Dedifferentiated amniotic fluid mesenchymal stem cell (primary cell): ENCODE measurements around the gene LZTS2.
A peak's percentile ranks its signal among the peaks of the same experiment; 100 is the strongest.

ENCODE experiments used
- DNase-seq: peaks from one replicate; pipeline ENCODE4 v3.0.0-alpha.2; 2016; ENCODE audit errors: extremely low spot score

LZTS2 gene

DNA sequence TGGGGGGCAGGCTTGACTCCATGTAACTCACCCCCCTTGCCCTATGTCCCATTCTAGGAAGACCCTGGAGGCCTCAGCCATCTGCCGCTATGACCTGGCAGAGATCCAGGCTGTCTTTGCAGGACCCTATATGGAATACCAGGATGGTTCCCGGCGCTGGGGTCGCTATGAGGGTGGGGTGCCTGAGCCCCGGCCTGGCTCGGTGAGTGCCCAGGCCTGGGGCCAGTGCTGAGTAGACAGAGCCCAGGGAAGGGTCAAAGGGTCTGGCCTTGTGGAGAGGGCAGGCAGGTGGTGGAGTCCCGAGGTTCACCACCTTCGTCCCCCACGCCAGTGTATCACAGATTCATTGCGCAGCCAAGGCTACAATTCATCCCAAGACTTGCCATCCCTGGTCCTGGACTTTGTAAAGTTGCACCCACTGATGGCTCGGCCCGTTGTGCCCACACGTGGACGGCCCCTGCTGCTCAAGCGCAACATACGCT is 19.8 kb upstream of the LZTS2 start:
- DNase-seq, result no peak

DNA sequence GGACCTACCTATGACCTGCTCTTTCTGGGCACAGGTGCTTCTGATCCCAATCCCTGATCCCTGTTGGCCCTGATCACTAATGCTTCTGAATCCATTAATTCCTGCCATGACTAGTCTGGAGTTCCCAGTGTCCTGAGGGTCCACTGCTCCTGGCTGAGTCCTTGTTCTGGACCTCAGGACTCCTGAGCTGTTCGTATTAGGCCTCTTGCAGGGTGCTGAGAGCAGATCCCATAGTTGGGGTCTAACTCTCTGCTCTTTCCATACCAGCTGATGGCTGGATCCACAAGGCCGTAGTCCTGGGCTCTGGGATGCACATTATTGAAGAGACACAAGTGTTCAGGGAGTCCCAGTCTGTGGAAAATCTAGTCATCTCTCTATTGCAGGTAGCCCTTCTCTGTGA is 19.3 kb upstream of the LZTS2 start:
- DNase-seq, result no peak

DNA sequence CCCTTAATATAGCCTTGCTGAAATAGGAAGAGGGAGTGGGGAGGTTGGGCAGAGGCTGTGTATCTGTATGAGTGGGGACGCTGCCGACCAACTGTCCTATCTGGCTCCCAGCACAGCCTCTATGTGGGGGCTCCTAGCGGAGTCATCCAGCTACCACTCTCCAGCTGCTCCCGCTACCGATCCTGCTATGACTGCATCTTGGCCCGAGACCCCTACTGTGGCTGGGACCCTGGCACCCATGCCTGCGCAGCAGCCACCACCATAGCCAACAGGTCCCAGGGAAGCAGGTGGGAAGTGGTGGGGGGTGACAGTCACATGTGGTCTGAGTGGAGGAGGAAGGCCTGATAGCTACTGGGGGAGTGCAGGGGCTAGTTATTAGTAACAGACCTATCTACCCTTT is 18.9 kb upstream of the LZTS2 start:
- no peak for DNase-seq

DNA sequence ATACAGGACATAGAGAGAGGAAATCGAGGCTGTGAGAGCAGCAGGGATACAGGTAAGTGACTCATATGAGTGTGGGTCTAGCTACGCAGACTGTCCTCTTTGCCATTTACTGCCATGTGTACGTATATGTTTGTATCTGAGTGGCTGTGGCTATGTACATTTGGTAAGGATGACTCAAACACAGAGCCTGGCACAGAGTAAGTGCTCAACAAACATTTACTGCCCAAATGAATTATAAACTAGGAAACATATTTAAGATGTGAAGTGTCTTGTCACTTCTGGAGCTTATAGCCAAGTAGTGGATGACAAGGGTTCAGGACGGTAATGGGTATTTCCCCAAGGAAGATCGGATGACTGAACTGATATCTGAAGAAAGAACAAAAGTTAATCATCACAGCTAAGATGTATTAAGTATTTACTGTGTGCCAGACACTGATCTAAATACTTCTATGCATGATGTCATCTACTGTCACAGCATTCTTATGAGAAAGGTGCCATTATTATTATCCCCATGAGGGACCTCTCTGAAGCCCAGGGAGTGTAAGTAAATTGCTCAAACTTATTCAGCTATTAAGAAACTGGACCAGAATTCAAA is 18.3 kb upstream of the LZTS2 start:
- DNase-seq, result no peak

DNA sequence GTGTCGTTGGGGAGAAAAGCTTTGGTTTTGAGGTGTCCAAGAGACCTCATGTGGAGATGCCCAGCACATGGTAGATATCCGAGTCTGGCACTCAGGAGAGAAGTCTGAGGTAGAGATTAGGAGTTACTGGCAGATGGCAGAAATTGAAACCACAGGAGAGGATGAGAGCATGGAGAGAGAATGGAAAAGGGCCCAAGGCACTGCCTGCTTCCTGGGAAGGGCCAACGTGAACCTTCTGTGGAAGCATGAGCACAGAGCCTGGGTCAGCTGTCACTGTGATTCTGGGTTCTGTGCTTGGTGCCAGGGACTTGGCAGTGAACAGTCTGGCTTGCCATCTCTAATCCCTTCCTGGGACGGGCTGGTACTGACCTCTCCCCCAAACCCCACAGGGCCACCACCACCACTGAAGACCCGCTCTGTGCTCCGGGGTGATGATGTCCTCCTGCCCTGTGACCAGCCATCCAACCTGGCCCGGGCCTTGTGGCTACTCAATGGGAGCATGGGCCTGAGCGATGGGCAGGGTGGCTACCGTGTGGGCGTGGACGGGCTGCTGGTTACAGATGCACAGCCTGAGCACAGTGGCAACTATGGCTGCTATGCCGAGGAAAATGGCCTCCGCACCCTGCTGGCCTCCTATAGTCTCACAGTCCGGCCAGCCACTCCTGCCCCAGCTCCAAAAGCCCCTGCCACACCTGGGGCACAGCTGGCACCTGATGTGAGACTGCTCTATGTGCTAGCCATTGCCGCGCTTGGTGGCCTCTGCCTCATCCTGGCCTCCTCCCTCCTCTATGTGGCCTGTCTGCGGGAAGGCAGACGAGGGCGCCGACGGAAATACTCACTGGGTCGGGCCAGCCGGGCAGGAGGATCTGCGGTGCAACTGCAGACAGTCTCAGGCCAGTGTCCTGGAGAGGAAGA is 16.4 kb upstream of the LZTS2 start:
- DNase-seq, result no peak

DNA sequence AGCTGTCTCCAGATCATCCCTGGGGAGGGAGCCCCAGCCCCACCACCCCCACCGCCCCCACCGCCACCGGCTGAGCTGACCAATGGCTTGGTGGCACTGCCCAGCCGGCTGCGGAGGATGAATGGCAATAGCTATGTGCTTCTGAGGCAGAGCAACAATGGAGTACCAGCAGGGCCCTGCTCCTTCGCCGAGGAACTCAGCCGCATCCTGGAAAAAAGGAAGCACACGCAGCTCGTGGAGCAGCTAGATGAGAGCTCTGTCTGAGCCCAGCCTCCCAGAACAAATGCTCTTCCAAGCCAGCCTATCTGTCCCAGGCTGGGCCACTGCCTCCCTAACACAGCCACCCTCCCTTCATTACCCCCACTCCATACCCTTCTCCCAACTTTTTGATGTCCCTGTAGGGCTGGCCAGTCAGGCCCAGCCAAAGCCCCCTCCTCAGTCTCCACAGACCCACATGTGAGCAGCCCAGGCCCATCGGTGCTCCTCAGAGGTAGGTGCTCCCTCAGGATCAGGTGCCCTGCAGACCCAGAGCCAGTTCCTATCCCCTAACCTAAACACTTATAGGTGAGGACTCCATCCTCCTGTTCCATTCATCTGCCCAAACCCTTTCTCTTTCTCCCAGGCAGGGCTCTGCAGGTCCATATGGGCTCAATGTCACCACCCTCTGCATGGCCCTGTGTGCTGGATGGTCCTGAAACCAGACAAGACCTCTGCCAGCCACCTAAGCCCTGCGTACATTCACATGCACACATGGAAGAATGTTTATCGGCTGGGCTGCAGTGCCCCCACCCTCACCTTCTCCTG is 15.5 kb upstream of the LZTS2 start:
- DNase-seq, result no peak

DNA sequence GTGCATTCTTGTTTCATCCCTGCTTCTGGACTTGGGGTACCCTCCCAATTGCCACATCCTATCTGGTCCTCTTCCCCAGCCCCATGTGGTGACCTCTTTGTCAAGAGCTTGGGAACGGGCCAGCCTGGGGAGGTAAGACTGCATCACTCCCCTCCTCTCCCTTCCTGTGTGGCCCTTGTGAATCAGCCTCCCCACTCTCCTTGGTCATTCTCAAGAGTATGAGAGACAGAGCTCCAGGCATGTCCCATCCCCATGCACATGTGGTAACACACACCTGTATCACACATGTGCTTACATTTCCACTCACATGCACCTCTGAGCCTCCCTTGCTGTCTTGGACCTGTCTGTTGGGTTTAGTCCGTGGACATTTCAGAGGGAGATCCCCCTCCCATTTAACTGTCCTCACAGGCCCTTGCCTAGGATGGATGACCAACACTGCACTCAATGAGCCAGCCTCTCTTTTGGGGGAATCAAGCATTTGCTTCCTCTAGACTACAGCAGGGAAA is 14.9 kb upstream of the LZTS2 start:
- no peak for DNase-seq

DNA sequence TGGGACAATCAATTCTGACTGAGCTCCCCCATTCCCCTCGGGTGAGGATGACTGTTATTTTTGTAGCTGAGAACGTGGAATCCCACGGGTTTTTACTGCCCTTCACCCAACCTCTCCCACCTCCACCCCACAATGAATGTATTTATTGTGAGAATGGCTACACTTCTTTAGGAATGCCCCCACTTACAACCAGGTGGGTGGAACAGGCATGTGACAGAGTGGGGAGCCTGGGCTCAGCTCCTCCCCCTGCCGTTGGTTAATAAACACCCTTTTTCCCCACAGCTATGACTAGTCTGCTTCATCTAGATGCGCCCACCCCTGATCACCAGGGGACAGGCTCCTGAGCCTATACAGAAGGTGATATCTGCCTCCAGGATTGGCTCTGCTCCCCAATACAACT is 14.3 kb upstream of the LZTS2 start:
- no peak for DNase-seq

DNA sequence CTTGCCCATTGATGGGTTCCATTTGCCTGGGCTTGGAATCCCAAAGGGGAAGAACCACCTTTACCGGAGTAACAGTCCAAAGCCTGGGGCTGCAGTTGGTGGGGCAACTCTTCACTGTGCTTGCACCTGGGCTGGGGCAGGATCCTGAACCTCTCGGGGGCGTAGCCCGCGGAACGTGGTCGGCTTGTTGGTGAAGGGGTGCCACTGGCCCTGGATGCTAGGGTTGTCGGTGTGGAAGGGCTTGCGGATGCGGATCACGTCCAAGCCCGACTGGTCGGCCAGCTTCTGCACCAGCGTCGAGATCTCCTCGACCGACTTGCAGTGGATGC is 13.0 kb upstream of the LZTS2 start:
- no peak for DNase-seq

DNA sequence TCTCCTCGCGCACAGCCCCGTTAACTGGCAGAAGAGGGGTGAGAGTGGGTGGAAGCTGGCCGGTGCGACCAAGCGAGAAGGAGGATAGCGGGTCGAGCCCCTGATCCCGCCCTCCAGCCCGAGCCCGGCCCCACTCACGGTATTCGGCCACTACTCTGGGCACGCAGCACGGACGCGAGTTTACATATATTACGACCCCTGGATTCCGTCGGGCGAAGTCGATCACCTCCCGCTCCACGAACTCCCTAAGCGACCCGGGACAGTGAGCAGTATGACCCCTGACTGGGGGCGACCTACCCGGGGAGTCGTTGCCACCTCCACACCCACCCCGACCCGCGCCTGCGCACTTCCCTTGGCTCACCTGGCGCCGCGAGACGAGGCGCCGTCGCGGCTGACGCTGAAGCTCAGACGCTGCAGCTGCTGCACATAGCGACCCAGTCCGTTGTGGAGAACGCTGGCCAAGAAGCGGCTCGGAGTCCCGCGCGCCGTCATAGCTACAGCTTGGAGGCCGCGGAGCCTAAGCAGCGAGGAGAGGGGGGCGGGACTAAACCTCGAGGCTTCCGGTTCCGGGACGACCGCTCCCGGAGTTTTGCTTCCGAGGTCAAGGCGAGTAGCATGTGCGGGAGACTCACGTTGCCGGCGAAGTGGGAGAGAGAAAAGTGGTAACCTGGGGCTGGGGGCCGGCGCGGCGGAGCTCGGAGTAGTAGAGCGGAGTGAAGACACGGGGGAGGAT is 12.5 kb upstream of the LZTS2 start, which contains the start of the genes MRPL43 and TWNK:
Gene MRPL43, minus strand, starts transcription at position 546 of the 733 bp plus-strand sequence. Its CDS starts 54 bp downstream, at position 492.
Gene TWNK, plus strand, starts transcription at position 592 of the 733 bp plus-strand sequence. CDS start 668 bp downstream, outside the sequence.
- DNase-seq, result peak; percentile 81

DNA sequence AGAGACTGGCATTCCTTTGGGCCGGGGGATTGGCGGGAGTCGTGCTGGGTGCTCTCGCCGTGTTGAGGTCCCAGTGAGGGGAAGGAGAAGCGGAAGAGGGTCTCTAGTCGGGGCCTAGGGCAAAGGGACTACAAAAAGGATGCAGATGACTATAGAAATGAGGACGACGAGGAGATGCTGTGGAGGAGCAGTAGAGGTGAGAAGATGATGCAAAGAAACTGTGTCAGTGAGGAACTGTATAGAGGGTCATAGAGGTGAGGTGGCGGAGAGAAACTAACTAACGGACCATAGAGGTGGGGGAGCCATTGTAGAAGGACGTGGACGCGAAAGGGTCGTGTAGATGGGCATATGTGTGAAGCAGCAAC is 11.9 kb upstream of the LZTS2 start:
- DNase-seq, result no peak

DNA sequence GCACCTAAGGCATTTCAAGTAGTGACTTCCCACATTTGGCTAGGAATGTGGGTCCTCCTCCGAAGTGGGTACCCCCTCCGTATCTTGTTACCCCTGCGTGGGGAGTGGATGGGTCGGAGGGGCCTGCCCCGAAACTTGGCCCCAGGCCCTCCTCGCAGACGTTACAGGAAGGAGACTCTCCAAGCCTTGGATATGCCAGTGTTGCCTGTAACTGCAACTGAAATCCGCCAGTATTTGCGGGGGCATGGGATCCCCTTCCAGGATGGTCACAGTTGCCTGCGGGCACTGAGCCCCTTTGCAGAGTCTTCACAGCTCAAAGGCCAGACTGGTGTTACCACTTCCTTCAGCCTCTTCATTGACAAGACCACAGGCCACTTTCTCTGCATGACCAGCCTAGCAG is 11.4 kb upstream of the LZTS2 start:
- no peak for DNase-seq

DNA sequence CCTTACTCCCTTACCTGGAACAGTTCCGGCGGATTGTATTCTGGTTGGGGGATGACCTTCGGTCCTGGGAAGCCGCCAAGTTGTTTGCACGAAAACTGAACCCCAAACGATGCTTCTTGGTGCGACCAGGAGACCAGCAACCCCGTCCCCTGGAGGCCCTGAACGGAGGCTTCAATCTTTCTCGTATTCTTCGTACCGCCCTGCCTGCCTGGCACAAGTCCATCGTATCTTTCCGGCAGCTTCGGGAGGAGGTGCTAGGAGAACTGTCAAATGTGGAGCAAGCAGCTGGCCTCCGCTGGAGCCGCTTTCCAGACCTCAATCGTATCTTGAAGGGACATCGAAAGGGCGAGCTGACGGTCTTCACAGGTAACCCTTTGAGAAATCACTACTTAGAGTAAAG is 10.5 kb upstream of the LZTS2 start:
- no peak for DNase-seq

DNA sequence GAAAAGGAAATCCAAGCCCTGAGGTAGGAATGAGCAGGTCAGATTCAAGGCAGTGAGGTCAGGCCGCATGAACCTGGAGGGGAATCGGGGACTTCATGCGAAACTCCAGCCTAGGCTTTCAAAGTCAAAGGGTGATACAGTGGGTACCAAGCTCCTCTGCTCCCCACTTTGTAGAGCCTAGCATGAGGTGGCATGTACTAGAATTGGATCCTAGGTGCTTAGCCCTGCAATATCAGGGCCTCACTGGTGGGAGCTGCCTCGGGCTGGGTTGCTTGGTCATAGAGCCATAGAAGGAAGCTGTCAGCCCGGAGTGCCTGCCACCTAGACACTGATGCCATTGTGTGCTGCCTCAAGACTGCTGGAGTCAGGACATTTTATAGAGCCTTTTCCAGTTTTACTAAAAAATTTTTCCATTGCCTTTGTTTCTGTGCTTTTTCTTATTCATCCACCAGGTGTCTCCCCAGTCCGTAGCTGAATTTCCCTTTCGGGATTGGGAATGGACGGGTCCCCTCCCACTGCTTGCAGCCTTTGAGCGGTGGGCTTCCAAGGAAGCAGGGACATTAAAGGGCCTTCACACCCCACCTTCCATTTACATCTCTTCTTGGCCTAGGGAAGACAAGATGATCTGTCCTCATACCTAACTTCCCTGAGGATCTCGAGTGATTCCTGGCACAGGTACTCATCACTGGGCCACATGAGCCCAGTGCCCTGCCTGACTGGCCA is 5.5 kb upstream of the LZTS2 start:
- DNase-seq, result no peak

DNA sequence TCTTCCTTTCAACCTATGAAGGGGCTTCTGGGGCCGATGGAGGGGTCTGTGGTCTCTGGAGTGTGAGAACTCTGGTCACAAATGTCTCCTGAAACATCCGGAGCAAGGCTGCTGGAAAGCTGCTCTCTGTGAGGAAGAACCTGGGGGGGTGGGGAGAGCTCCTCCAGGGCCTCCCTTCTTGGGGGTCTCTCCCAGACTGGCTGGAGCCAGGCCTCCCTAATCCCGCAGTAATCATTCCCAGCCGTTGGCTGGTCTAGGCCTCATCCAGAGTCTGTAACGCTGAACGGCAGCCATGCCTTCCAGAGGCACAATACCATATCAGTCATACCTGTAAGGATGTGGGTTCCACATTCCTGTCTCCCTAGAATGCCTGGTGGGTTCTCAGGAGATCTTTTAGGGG is 4.4 kb upstream of the LZTS2 start:
- DNase-seq, result no peak

DNA sequence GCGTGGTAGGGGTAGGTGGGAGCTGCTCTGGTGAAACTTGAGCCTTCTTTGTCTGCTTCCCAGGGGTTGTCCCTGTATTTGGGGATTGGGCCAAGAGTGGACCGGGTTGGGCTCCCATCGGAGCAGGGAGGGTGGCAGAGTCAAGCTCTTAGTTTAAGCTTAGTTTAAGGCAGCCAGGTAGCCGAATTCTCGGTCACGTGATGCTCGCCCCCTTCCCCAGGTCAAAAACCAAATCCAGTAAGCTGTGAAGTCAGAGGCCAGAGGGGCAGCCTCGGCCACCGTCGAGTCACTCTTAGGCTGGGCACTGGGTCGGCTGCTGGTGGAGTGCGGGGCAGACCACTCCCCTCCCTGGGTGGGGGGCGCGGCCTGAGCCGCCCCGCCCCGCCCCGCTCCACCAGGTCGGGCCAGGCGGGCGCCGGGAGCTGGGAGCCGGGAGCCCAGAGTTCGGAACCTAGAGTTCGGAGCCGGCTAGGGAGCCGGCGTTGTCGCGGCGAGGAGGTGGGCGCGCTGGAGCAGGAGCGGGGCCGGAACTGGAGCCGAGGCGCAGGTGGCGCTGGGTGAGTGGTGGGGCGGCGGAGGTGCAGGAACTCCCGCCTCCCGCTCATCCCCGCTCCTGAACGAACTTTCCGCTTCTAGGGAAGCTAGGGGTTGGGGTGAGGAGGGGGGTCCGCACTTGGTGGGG is 2.8 kb upstream of the LZTS2 start:
- no peak for DNase-seq

DNA sequence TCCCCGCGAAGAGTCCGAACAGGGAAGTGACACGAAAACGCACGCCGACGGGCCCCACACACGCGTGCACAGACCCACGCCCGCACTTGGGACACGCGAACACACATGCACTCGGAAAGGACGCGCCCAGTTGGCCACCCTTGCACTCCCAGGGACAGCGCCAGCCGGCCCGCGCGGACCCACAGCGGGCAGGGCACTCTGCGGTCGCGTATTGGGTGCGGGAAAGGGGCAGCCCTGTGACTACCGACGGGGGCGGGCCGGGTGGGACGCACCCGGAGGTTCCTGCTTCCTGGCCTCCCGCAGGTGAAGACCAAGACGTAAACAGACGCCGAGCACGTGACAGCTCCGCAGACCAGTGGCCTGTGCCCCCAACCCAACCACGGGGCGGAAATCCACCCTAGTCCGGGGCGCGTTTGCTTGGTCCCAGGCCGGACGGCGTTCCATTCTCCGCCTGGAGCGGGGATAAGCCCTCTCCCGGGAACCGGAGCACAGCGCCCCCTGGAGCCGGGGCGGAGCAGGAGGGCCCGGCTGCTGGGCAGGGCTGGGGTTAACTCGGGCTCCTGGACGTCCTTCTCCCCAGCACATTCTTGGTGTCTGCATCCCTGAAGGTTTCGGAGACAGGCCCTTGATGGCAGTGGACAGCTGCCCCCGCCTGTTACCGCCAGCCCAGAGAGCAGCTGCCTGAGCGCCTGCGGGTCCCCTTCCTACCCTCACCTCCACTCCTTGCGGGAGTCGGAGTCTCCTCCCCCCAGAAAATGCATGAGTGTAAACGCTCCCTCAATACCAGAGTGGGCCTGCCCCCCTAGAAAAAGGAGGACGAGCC is 2.0 kb upstream of the LZTS2 start:
- DNase-seq, result peak; percentile 67

DNA sequence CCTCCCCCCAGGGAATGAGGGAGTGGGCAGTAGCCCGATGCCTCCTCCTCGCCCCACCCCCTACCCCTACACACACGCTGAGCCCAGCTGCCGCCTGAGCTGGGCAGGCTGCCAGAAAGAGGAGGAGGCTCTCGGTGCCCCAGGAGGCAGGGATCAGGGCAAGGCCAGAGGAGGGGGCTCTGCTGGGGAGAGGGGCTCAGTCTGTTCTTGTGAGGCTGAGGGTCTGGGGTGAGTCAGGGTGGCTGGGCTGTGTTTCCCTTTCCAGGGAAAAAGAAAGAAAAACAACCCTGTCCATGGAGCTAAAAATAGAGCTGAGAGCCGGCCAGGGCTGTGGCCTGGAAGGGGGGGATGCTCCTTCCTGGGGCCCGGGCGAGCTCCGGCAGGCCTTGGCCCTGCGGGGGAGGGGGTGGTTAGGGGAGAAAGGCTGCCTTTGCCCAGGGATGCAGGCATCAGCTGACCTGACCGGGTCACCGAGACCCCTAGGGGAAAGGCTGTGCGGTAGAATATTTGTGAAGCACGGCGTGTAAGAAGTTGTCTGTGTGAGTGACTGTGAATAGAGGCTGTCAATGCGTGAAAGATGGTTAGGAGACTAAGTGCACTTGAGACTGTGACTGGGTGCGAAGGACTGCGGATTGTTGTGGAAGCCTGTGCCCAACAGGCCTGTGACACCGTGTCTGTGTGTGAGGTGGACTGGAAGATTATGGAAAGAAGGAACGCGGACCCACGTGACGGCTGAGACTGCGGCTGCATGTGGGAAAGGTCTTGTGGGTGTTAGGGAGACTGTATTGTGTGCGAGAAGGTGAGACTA is 1.2 kb upstream of the LZTS2 start:
- DNase-seq, result peak; percentile 59
